HK-2 (cell line): ENCODE measurements around the gene HSPG2.
"Not testable (repeated sequence)": the region's sequence is repeated elsewhere in the genome, so short reads cannot be mapped to it uniquely, and the experiment has no call there.

Source experiments
- DNase-seq: peaks from one replicate; pipeline ENCODE4 v3.0.0-alpha.2; 2018; ENCODE audit not compliant: unreplicated experiment

Gene HSPG2

DNA sequence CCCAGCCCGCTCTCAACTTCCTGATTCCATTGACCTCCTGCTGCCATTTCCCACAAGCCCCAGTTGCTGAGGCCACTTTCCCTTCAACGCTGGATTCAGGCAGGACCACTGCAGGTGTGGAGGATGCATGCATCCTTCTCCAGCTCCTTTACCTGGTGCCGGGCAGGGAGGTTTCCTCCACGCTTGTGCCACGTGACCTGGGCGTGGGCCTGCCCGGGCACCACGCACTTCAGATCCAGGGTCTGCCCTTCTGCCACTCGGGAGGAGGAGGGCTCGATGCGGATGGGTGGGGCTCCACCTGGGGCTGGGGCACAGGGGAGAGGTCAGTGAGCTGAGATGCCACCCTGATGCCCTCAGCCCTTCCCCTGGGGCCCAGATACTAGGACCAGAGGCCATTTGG lies 93.1 kb downstream of the HSPG2 start:
- DNase-seq = no peak

- DNase-seq = no peak
Measured at GRCh38 chr1:21843208-21843607, 93.9 kb downstream of the HSPG2 start.

- no peak for DNase-seq
Measured at GRCh38 chr1:21842606-21843162, 94.4 kb downstream of the HSPG2 start.

- DNase-seq = no peak
Measured at GRCh38 chr1:21841852-21842466, 95.2 kb downstream of the HSPG2 start.

DNA sequence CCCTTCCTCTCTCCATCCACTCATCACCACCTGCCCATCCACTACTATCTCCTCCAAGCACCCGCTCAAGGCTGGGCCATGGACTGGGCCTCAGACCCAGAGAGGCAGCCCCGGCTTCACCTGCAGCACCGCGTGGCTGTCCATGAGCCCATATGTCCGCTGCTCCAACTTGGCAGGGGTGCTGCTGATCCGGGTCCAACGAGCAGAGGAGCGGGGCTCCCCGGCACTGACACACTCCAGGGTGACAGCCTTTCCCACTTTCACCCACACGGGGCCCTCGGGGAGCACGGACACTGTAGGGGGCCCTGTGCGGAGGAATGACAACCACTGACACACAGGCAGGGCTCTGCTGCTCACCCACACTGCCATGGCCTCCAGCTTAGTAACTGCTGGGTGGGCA lies 96.1 kb downstream of the HSPG2 start:
- no peak for DNase-seq

DNA sequence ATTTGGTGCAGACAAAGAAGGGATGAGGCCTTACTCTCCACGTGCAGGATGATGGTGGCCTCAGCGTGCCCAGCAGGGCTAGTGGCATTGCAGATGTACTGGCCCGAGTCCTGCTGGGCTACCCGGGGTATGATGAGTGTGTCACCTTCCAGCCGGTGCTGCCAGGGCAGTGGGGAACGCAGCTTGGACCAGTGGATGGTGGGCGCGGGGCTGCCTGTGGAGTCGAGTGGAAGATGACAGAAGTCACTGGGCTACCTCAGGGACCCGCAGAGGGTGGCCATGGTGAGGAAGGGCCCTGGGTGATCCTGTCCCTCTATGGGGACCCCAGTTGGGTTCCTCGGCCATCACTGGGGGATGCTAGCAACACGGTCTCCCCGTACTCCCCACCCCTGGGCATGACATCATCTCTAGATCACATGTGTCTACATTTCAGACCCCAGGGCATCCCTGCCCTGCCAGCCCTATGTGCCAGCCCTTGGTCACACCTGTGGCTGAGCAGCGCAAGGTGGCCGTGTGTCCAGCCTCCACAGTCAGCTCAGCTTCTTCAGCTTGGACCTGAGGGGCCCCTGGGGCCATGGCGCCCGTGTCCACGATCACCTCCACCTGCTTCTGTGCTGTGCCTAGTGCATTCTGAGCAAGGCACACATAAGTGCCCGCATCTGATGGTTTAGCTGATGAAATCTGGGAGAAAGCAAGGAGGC lies 97.6 kb downstream of the HSPG2 start:
- no peak for DNase-seq

GRCh38 chr1:21838359-21839157 lies 98.6 kb downstream of the HSPG2 start:
- DNase-seq = no peak

GRCh38 chr1:21837476-21837875 lies 99.6 kb downstream of the HSPG2 start:
- no peak for DNase-seq

DNA sequence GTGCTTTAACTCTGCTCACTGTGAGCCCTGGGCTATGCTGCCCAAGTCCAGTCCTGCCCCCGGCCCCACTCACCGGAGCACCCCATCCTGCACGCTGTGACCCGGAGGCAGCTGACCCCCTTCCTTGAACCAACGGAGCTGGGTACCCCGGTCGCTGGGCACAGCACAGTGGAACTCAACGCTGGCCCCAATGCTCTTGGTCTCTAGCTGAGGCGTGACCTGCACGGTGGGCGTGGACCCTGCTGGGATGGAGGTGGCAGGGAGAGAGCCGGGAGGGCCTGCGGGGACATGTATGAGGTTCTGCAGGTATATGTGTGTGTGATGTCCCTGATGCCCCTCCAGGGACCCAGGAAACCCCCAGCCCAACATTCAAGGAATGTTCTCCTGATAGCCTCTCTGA lies 100.4 kb downstream of the HSPG2 start:
- no peak for DNase-seq

DNA sequence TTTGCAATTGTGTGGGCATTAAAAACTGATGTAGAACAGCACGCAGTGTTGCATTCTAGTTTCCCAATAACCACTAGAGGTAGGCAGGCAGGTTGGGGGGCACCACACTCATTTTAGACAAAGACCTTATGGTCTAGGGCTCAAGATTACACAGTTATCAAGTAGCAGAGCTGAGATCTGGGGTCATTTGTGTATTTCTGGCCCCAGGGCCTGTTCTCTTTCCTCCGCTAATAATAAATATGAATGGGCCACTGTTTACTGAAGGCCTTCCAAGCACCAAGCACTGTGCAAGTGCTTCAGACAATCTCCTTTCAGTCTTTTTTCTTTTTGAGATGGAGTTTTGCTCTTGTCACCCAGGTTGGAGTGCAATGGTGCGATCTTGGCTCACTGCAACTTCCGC lies 101.1 kb downstream of the HSPG2 start:
- DNase-seq = no peak

GRCh38 chr1:21834666-21835065 lies 102.4 kb downstream of the HSPG2 start:
- DNase-seq = no peak

DNA sequence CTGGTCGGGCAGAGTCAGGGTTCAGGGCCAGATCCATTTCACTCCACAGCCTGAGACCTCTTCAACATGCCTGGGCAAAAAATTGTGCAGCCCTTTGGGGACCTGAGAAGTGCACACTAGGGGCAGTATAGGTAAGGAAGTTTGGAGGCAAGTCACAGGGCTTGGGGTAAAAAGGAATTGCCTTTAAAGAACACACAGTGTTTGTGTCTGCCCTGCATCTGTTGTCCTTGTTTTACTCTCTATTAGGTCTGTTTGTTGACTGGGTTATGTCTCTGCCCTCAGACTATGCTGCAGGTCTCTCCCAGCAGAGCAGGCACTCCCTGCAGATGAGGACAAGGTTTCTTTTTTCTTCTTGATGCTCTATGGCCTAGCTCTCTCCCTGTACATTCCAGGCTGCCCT lies 103.0 kb downstream of the HSPG2 start:
- no peak for DNase-seq

DNA sequence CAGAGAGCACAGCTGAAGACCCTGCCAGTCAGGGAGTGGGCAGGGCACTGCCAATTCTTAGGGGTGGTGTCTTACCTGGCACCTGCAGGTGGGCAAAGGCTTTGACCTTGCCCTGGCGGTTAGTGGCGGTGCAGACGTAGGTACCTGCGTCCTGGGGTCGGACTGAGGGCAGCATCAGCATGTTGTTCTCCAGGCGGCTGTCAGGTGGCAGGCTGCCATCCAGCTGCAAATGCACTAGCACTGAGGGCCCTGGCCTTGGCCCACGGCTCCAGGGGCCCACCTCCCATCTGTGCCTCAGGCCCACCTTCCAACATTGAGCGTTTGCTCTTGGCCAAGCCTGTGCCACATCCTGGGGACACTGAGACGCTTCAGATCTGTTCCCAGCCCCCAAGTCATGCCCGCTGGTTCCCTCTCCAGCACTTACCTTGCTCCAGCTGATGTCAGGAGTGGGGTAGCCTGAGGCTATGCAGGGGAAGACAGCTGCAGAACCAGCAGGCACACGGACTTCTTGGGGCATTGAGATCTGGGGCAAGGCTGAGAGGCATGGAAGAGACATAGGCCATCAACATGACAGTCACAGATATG lies 103.6 kb downstream of the HSPG2 start:
- DNase-seq = no peak

- no peak for DNase-seq
Measured at GRCh38 chr1:21831454-21831970, 105.6 kb downstream of the HSPG2 start.

DNA sequence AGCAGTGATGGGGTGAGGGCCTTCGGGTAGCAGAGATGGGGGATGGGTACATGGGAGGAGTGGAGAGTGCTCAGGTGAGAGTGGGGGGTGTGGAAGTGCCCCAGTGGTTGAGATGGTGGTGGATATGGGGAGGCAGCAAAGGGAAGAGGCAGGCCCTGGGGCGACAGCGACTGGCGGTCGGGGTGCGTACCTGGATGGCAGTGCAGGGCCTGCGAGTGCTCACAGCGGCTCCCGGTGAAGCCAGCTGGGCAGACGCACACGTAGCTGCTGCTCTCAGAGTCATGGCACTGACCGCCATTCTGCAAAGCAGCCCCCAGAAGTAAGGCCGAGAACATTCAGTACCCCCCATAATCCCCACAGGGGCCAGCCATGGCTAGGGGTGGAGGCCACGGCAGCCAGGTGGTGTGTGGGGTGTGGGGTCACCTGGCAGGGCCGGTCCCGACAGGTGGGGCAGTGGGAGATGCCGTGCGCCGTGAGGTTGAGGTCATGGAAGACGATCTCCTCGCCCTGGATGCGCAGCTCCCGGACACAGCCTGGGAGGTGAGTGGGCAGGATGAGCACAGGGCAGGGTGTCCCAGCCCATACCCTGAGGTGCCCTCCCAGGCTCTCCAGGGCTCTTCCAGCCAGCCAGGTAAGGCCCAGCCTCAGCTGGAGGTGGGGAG lies 106.2 kb downstream of the HSPG2 start:
- no peak for DNase-seq

- no peak for DNase-seq
Measured at GRCh38 chr1:21829294-21829693, 107.8 kb downstream of the HSPG2 start.

- DNase-seq = no peak
Measured at GRCh38 chr1:21828506-21829210, 108.5 kb downstream of the HSPG2 start.

DNA sequence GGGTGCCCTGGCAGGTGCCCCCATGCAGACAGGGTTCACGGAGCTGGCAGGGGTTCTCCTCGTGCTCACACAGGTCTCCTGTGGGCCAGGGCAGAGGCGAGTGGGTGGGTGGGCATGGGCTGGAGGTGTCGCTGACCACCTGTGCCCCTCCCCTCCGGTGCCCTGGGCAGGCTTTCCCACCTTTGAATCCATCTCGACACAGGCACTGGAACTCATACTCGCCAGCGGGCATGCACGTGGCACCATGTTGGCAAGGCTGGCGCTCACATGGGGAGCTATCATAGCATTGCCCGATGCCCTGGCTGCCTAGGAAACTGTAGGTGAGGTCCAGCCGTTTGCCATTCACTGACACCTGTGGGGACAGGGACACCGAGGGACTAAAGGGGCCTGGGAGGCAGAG lies 109.0 kb downstream of the HSPG2 start:
- no peak for DNase-seq

- no peak for DNase-seq
Measured at GRCh38 chr1:21827141-21827679, 109.9 kb downstream of the HSPG2 start.

DNA sequence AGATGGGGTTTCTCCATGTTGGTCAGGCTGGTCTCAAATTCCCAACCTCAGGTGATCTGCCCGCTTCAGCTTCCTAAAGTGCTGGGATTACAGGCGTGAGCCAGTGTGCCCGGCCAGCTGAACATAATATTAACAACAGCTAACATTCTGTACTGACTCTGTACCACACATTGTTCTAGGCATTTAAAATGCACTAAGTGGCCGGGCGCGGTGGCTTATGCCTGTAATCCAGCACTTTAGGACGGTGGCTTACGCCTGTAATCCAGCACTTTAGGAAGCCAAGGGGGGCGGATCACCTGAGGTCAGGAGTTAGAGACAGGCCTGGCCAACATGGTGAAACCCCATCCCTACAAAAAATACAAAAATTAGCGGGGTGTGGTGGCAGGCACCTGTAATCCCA lies 110.4 kb downstream of the HSPG2 start:
- DNase-seq = not testable (repeated sequence)

DNA sequence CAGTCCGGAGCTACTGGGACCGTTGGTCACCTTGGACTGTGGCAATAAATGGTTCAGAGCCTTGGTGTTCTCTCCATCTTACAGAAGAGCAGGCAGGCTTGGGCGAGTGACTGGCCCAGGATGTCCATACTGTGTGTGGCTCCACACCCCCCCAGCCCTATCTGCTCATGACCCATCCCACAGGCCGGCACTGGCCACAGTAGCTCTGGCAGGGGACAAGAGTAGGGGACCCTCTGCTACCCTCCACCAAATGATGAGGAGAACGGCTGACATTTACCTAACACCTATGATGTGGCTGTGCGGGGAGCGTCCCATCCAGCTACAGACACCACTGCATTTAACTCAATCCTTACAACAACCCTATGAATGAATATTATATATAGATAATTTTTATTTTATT lies 111.7 kb downstream of the HSPG2 start:
- DNase-seq = no peak
